GM12878 (cell line): Measurements from ENCODE around the gene LGALS8. TPM values are rescaled to one million over a fixed set of nuclear protein-coding genes. Genes with fewer than 3 reads are reported as not detected.

Experiments
- ATAC-seq: fragments of 200-7000 bp; cut with Tn5 transposase; 3 replicates; pipeline ENCODE4 v1.9.1; 2020; ENCODE audit warnings: mild to moderate bottlenecking, moderate library complexity
- BruUV-seq: library from RNA; stranded (reverse); fragments of 400-500 nt; replicated peaks from 2 replicates; lab custom pipeline; 2021; lab: Mats Ljungman, UMichigan
- CTCF ChIA-PET: fragments of 300-600 bp; sonication (Branson Sonifier 250); formaldehyde crosslinking; extraction: SDS; loops from one replicate; lab custom pipeline; 2021; ENCODE audit warnings: inconsistent platforms; lab: Yijun Ruan, JAX
- POLR2A ChIA-PET: fragments of 350-600 bp; formaldehyde crosslinking; extraction: SDS; loops from one replicate; lab custom pipeline; 2021; ENCODE audit warnings: inconsistent platforms; lab: Charles Lee
- RAD21 ChIA-PET: fragments of 300-600 bp; sonication (Branson Sonifier 250); formaldehyde crosslinking; loops from one replicate; lab custom pipeline; 2023; ENCODE audit warnings: antibody characterized with exemption; ENCODE audit not compliant: unreplicated experiment; lab: Charles Lee
- SMC1A ChIA-PET: fragments of 300-600 bp; sonication (Branson Sonifier 250); formaldehyde crosslinking; loops from one replicate; lab custom pipeline; 2023; ENCODE audit not compliant: unreplicated experiment, uncharacterized antibody; lab: Charles Lee
- DNase-seq: peaks from one replicate; pipeline ENCODE4 v3.0.0-alpha.2; 2011; ENCODE audit warnings: low read depth, low spot score
- FAIRE-seq: peaks from 3 replicates; lab custom pipeline; 2011; peaks lifted over from hg19 to GRCh38; lab: Jason Lieb, UNC
- H2AFZ ChIP-seq: 2 replicates; pipeline ENCODE4 v1.6.0; 2011; ENCODE audit warnings: low read depth, low read length, control low read depth; ENCODE audit not compliant: control insufficient read depth
- H3K27ac ChIP-seq: 2 replicates; pipeline ENCODE4 v1.5.1; 2011; ENCODE audit warnings: control low read depth; ENCODE audit not compliant: control insufficient read depth, insufficient read depth
- H3K27me3 ChIP-seq, 2 experiments: replicated peaks in 1 of 2; 2 replicates each; pipeline versions ENCODE4 v1.6.0 to v1.6.1; 2011; ENCODE audit warnings: low read length in 1 of 2; ENCODE audit not compliant: control insufficient read depth in 2 of 2, insufficient read depth in 2 of 2
- H3K36me3 ChIP-seq, 2 experiments: 2 replicates each; pipeline ENCODE4 v1.5.1; 2011; ENCODE audit warnings: low read length in 1 of 2; ENCODE audit not compliant: control insufficient read depth in 2 of 2, insufficient read depth in 2 of 2
- H3K4me1 ChIP-seq: 2 replicates; pipeline ENCODE4 v1.6.1; 2011; ENCODE audit warnings: mild to moderate bottlenecking, low read length, moderate library complexity, mixed read lengths; ENCODE audit not compliant: control insufficient read depth, insufficient read depth
- H3K4me2 ChIP-seq: 2 replicates; pipeline ENCODE4 v1.6.0; 2011; ENCODE audit warnings: control low read depth; ENCODE audit not compliant: control insufficient read depth, insufficient read depth
- H3K4me3 ChIP-seq: fragments of 200-600 bp; sonication (generic); 2 replicates; pipeline ENCODE4 v1.5.1; 2016
- H3K79me2 ChIP-seq: 2 replicates; pipeline ENCODE4 v1.6.0; 2011; ENCODE audit warnings: low read length; ENCODE audit not compliant: control insufficient read depth, insufficient read depth
- H3K9ac ChIP-seq: 2 replicates; pipeline ENCODE4 v1.8.0; 2011; ENCODE audit warnings: low read length, control low read depth, mixed read lengths; ENCODE audit not compliant: control insufficient read depth, insufficient read depth
- H3K9me3 ChIP-seq: replicated peaks from 3 replicates; pipeline ENCODE4 v1.5.1; 2011; ENCODE audit warnings: mild to moderate bottlenecking, low read length; ENCODE audit not compliant: control insufficient read depth, insufficient read depth
- H4K20me1 ChIP-seq: 2 replicates; pipeline ENCODE4 v1.6.0; 2011; ENCODE audit not compliant: control insufficient read depth, insufficient read depth
- CREB1 ChIP-seq: IDR thresholded peaks from 2 replicates; pipeline ENCODE4 v1.6.1; 2012; ENCODE audit warnings: low read depth, mild to moderate bottlenecking, inconsistent platforms
- HCFC1 ChIP-seq: fragments of 150-350 bp; IDR thresholded peaks from 2 replicates; pipeline ENCODE4 v1.6.1; 2014; ENCODE audit warnings: low read length
- KDM1A ChIP-seq: fragments of 200-600 bp; sonication (generic); IDR thresholded peaks from 2 replicates; pipeline ENCODE4 v1.6.1; 2016; ENCODE audit warnings: borderline replicate concordance
- MTA3 ChIP-seq: IDR thresholded peaks from 2 replicates; pipeline ENCODE4 v1.6.1; 2012; ENCODE audit warnings: low read length, inconsistent platforms, borderline replicate concordance
- POLR2A ChIP-seq: IDR thresholded peaks from 2 replicates; pipeline ENCODE4 v1.6.1; 2011; ENCODE audit warnings: low read depth, mild to moderate bottlenecking, low read length
- RAD21 ChIP-seq: IDR thresholded peaks from 2 replicates; pipeline ENCODE4 v1.6.1; 2011; ENCODE audit warnings: mild to moderate bottlenecking, low read depth, low read length, moderate library complexity; ENCODE audit not compliant: insufficient read depth
- RCOR1 ChIP-seq: conservative IDR thresholded peaks from 2 replicates; pipeline ENCODE4 v1.6.1; 2012; ENCODE audit warnings: low read depth, low read length, improper control_type of control experiment
- RUNX3 ChIP-seq: IDR thresholded peaks from 2 replicates; pipeline ENCODE4 v1.6.1; 2012; ENCODE audit warnings: low read length, inconsistent platforms
- SUPT20H ChIP-seq: IDR thresholded peaks from 2 replicates; pipeline ENCODE4 v1.6.1; 2011; ENCODE audit warnings: low read depth, mild to moderate bottlenecking, low read length, moderate library complexity, borderline replicate concordance; ENCODE audit not compliant: control insufficient read depth
- YY1 ChIP-seq: IDR thresholded peaks from 2 replicates; pipeline ENCODE4 v1.6.1; 2011; ENCODE audit warnings: low read depth, mild to moderate bottlenecking, low read length
- ZNF274 ChIP-seq: IDR thresholded peaks from one replicate; pipeline ENCODE4 v1.8.0; 2011; ENCODE audit not compliant: insufficient read length, insufficient read depth
- WGBS: methylation state at CpG from one replicate; pipeline ENCODE4 v1.1.6; 2016; ENCODE audit warnings: low lambda C conversion rate; ENCODE audit not compliant: insufficient replicate concordance, insufficient coverage; ENCODE audit errors: missing lambda C conversion rate; 5-methylcytosine and 5-hydroxymethylcytosine counted together
- in situ Hi-C: fragments of 300-500 bp; cut with MboI; formaldehyde crosslinking; loops from 9 replicates; pipeline ENCODE4 v1.14.3; 2018; ENCODE audit warnings: mixed read lengths
- intact Hi-C: fragments of 100-400 bp; cut with micrococcal nuclease; formaldehyde crosslinking; loops from one replicate; pipeline ENCODE4 v1.14.2; 2022; ENCODE audit not compliant: unreplicated experiment
- polyA plus RNA-seq, 11 experiments: library from polyadenylated mRNA; depleted of rRNA in 4 of 11; unstranded in 6 of 11; stranded (reverse) in 5 of 11; fragments of >200 nt; fragmentation: Nextera tagmentation in 4 of 11; fragmentation: Illumina TruSeq in 1 of 11; extraction: Ambion mirVana in 4 of 11; extraction: Trizol in 1 of 11; gene quantifications; 1 replicate in 1 of 11; 2 replicates in 10 of 11; pipeline versions ENCODE4 v1.2.1 to v1.2.3, GENCODE V29; 2011 to 2016; ENCODE audit warnings: inconsistent platforms in 2 of 11, missing spikeins in 2 of 11, low read depth in 1 of 11
- total RNA-seq, 4 experiments: library from RNA; depleted of rRNA in 3 of 4; stranded (reverse); fragments of >200 nt in 3 of 4; fragmentation: Illumina TruSeq in 1 of 4; extraction: Trizol in 1 of 4; gene quantifications; 2 replicates each; pipeline versions ENCODE4 v1.2.1 to v1.2.3, GENCODE V29; 2013 to 2021
- TF ChIP-seq, protein P1 (sequence below): IDR thresholded peaks from 2 replicates; pipeline ENCODE4 v1.6.1; 2011; ENCODE audit warnings: mild to moderate bottlenecking, low read depth, low read length, moderate library complexity; ENCODE audit not compliant: insufficient replicate concordance
- TF ChIP-seq, protein P2 (sequence below): IDR thresholded peaks from 2 replicates; pipeline ENCODE4 v1.6.1; 2011; ENCODE audit warnings: low read depth, mild to moderate bottlenecking, low read length, moderate library complexity, borderline replicate concordance; ENCODE audit errors: extremely low read depth
- TF ChIP-seq, protein P3 (sequence below): IDR thresholded peaks from 2 replicates; pipeline ENCODE4 v1.6.1; 2012; ENCODE audit warnings: low read depth, low read length, improper control_type of control experiment

The LGALS8 gene
- total and polyA plus RNA-seq, 10 of the 15 experiments (the other 5 are each of a cell fraction or from before 2014, with no cell fraction given), result 15.4 to 86.5 (median 19.2) TPM

DNA sequence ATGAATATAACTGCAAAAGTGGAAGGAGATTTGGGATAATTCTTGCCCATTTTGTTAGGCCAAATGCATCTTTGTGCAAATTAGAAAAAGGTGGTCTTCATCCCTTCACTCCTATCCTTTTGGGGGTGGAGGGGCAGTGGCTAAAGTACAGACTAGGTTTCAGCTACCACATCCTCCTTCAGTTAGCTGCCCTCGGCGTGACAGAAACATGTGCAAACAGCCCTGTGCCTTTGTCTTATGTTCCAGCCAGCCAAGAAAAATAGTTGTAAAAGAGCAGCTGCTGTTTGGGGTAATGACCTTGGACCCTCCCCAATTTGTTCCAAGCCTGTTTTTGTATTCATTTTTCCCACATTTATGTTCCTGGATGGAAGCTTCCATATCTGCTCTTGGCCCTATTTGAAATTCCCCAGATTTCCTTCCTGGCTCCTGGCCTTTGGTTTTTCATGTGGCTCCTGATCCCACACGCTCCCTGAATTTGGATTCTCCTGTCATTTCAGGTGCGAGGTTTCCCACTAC lies 8.3 kb upstream of the LGALS8 start:
- WGBS, result 49% methylated on average over 4 of the region's 4 CpGs
- H3K4me3 ChIP-seq, result no peak overlapping the region
- no peak for TF ChIP-seq ZNF274
- TF ChIP-seq, all 136 proteins: peak for 0
- ChIA-PET CTCF (interaction anchor here (0.5 kb wide), 1 partner anchor 188 kb away, joined by 3 read pairs; no protein-coding TSS in a partner anchor), RAD21 (no interaction called here), POLR2A (no interaction called here), SMC1A (interaction anchor here (0.7 to 0.8 kb wide), 2 partner anchors 10 to 21 kb away, joined by 3 read pairs; no protein-coding TSS in a partner anchor)
- ATAC-seq, result no peak
- H3K79me2 ChIP-seq, result no peaks in the 10 kb centered on the region
- no peaks in the 10 kb centered on the region for H3K9me3 ChIP-seq
- in situ Hi-C loops (no loop called here), intact Hi-C loops (no loop called here)
- no peak overlapping the region for H3K27ac ChIP-seq
- DNase-seq, result no peak
- no peak overlapping the region for H2AFZ ChIP-seq
- H3K9ac ChIP-seq, result no peak overlapping the region
- no peaks in the 10 kb centered on the region for H3K27me3 ChIP-seq
- no peak overlapping the region for H3K4me2 ChIP-seq
- H4K20me1 ChIP-seq, result no peaks in the 10 kb centered on the region
- no peaks in the 10 kb centered on the region for H3K4me1 ChIP-seq
- FAIRE-seq, result no peak
- BruUV-seq, result no TSS peak
- no peaks in the 10 kb centered on the region for H3K36me3 ChIP-seq

DNA sequence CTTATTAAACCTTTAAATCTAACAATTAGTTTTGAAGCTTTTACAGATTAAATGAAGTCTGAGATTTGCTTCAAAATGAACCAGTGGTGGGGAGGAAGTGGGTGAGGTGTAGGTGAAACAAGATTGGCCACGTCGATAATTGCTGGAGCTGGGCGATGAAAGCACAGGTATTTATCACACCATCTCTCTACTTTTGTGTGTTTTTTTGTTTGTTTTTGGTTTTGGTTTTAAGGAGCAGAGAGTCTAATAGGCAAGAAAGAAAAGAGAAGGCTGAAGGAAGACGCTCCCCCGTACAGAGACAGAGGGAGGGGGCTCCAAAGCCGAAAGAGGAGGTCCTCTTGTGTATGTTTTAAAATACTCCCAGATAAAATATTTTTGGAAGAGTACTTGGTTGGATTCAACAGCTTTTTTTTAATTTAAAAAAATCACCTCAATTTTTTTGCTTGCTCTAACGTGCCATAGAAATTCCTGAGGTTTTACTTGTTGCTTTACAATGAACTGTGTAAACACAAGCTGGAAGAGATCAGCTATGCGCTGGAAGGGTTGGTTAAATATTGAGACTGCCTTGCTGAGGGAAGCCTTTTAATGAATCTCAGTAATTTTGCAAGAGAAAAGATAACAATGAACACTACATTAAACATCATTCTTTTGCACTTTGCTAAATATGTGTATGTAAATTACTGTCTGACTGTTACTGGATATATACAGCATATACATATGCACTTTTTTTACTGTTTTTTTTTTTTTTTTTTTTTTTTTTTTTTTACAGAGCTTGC lies 6.7 kb upstream of the LGALS8 start:
- ATAC-seq (peak; percentile 20; the same call in 1 of the 3 replicates), FAIRE-seq (no peak)
- in situ Hi-C loops, result no loop called here
- TF ChIP-seq, protein P1, sequence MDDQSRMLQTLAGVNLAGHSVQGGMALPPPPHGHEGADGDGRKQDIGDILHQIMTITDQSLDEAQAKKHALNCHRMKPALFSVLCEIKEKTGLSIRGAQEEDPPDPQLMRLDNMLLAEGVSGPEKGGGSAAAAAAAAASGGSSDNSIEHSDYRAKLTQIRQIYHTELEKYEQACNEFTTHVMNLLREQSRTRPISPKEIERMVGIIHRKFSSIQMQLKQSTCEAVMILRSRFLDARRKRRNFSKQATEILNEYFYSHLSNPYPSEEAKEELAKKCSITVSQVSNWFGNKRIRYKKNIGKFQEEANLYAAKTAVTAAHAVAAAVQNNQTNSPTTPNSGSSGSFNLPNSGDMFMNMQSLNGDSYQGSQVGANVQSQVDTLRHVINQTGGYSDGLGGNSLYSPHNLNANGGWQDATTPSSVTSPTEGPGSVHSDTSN, result no peak
- TF ChIP-seq KDM1A (no peak), CREB1 (no peak), RCOR1 (no peak), POLR2A (no peak), YY1 (no peak), SUPT20H (no peak), MTA3 (no peak), RAD21 (no peak), HCFC1 (no peak), RUNX3 (no peak)
- TF ChIP-seq, protein P2, sequence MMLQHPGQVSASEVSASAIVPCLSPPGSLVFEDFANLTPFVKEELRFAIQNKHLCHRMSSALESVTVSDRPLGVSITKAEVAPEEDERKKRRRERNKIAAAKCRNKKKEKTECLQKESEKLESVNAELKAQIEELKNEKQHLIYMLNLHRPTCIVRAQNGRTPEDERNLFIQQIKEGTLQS, result no peak
- TF ChIP-seq, protein P3, sequence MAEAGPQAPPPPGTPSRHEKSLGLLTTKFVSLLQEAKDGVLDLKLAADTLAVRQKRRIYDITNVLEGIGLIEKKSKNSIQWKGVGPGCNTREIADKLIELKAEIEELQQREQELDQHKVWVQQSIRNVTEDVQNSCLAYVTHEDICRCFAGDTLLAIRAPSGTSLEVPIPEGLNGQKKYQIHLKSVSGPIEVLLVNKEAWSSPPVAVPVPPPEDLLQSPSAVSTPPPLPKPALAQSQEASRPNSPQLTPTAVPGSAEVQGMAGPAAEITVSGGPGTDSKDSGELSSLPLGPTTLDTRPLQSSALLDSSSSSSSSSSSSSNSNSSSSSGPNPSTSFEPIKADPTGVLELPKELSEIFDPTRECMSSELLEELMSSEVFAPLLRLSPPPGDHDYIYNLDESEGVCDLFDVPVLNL, result no peak

More for the DNA sequence above, 6.7 kb upstream of the LGALS8 start:
- no peaks in the 10 kb centered on the region for H3K4me1 ChIP-seq
- no peaks in the 10 kb centered on the region for H3K9me3 ChIP-seq
- no peak overlapping the region for H3K4me2 ChIP-seq
- intact Hi-C loops, result no loop called here
- no TSS peak for BruUV-seq
- H3K27ac ChIP-seq, result no peak overlapping the region
- H3K79me2 ChIP-seq, result no peaks in the 10 kb centered on the region
- H3K27me3 ChIP-seq, result no peaks in the 10 kb centered on the region
- ChIA-PET POLR2A (interaction anchor here (0.6 to 1.2 kb wide), 2 partner anchors 18 to 58 kb away, joined by 3 to 5 read pairs; no protein-coding TSS in a partner anchor), CTCF (interaction anchor here (0.6 to 1.8 kb wide), 4 partner anchors 9 to 23 kb away, joined by 3 to 4 read pairs (median 3); no protein-coding TSS in a partner anchor), SMC1A (interaction anchor here (1.2 kb wide), 1 partner anchor 9 kb away, joined by 3 read pairs; no protein-coding TSS in a partner anchor), RAD21 (interaction anchor here (0.7 kb wide), 1 partner anchor 83 kb away, joined by 3 read pairs; no protein-coding TSS in a partner anchor)
- no peaks in the 10 kb centered on the region for H4K20me1 ChIP-seq
- H3K4me3 ChIP-seq, result no peak overlapping the region
- no peak overlapping the region for H3K9ac ChIP-seq
- WGBS, result 60% methylated on average over 8 of the region's 8 CpGs
- DNase-seq, result no peak
- H2AFZ ChIP-seq, result no peak overlapping the region
- no peaks in the 10 kb centered on the region for H3K36me3 ChIP-seq
